Pancreas (tissue), 10 donors: ENCODE measurements around the gene SAMD11. TPM values are rescaled to one million over a fixed set of nuclear protein-coding genes. Genes with fewer than 3 reads are reported as not detected.

Experiments used
- ATAC-seq, 4 donors: fragments of 200-7000 bp; cut with Tn5 transposase; one replicate each; pipeline versions ENCODE4 v1.8.0 to v1.9.1; 2020; ENCODE audit warnings: mild to moderate bottlenecking in 4 of 4, moderate library complexity in 4 of 4
- DNase-seq, 6 donors: peaks; one replicate each; pipeline ENCODE4 v3.0.0-alpha.2; 2020
- FAIRE-seq: peaks from 2 replicates; lab custom pipeline; 2012; peaks lifted over from hg19 to GRCh38; lab: Jason Lieb, UNC
- H3K27ac ChIP-seq, 4 donors: fragments of 200-600 bp; sonication (generic); 1 replicate in 3 of 4; 2 replicates in 1 of 4; pipeline versions ENCODE4 v1.5.0 to v1.8.0; 2020
- H3K27me3 ChIP-seq, 4 donors: fragments of 200-600 bp; one replicate each; pipeline ENCODE4 v1.8.0; 2021
- H3K36me3 ChIP-seq, 3 donors: fragments of 200-600 bp; sonication (generic) in 1 of 3; one replicate each; pipeline versions ENCODE4 v1.5.0 to v1.8.0; 2020 to 2021
- H3K4me1 ChIP-seq, 3 donors: fragments of 200-600 bp; one replicate each; pipeline ENCODE4 v1.8.0; 2021
- H3K4me3 ChIP-seq, 4 donors: fragments of 200-600 bp; sonication (generic) in 2 of 4; one replicate each; pipeline versions ENCODE4 v1.5.0 to v1.8.0; 2020 to 2021
- H3K9me3 ChIP-seq, 4 donors: fragments of 200-600 bp; one replicate each; pipeline ENCODE4 v1.8.0; 2021
- CTCF ChIP-seq, 4 donors: fragments of 200-600 bp; sonication (generic) in 3 of 4; IDR thresholded peaks; one replicate each; pipeline versions ENCODE4 v1.5.0 to v1.8.0; 2021; ENCODE audit warnings: antibody characterized with exemption in 4 of 4
- WGBS, 2 donors: extraction: QIAGEN DNeasy Blood & Tissue Kit; methylation state at CpG; one replicate each; pipeline ENCODE4 v1.1.7; 2013; 5-methylcytosine and 5-hydroxymethylcytosine counted together
- intact Hi-C, 3 donors: fragments of 100-400 bp; cut with DNase I; formaldehyde crosslinking; loops; one replicate each; pipeline versions ENCODE4 v1.11.1 to v1.14.2; 2022
- polyA plus RNA-seq, 2 donors: library from polyadenylated mRNA; stranded (reverse); fragments of 200-250 nt; gene quantifications; one replicate each; pipeline ENCODE4 v1.2.3, GENCODE V29; 2013
- total RNA-seq, 6 donors: library from RNA; stranded (reverse); fragmentation: NEBNext Ultra II Directional in 4 of 6; extraction: Animal tissue kit (Norgen Biotek cat#: 25700) in 4 of 6; gene quantifications; one replicate each; pipeline versions ENCODE4 v1.2.1 to v1.2.4, GENCODE V29; 2021 to 2023
- donor health status: healthy with polysubstance abuse.
- donor health status: DM: no; HTN: no; CAD: no; lungs with moderate emphysema.
- donor health status: DM: no; HTN: no; CAD: no.
- donor health status: control.
- donor health status: control.
- donor health status: Bipolar disorder and iron deficiency.
- donor health status: DM: yes; HTN: yes; CAD: no.
- donor health status: DM: no; HTN: no; CAD: no.
- donor health status: DM: no; HTN: no; CAD: no.
- donor health status: DM: yes; HTN: yes; CAD: no.

The SAMD11 gene
- total and polyA plus RNA-seq, 8 donors = 0.19 to 23.7 (median 3.5) TPM

GRCh38 chr1:940107-941014 lies 16.6 kb downstream of the SAMD11 start:
- TF ChIP-seq CTCF (IDR thresholded peaks at IDR 0.05) = no peak
- no peaks in the 10 kb centered on the region for H3K9me3 ChIP-seq
- no peak for FAIRE-seq
- no peak overlapping the region for H3K27ac ChIP-seq
- peak; percentile 58 to 85 (median 68) for DNase-seq
- WGBS, 2 donors = 1 to 2% methylated on average over 68 to 86 of the region's 86 CpGs
- ATAC-seq = peak; percentile 17 to 50 (median 36)
- H3K4me1 ChIP-seq = peaks cover 8 to 20% (median 19%) of the 10 kb centered on the region in 3 donors
- intact Hi-C loops = no loop called here
- peaks cover 0 to 4% (median 0%) of the 10 kb centered on the region in 3 donors for H3K36me3 ChIP-seq
- H3K27me3 ChIP-seq = peaks cover 0 to 12% (median 5%) of the 10 kb centered on the region in 4 donors
- H3K4me3 ChIP-seq = peak overlapping the region in 2 of 4 donors; percentile 26 to 41

GRCh38 chr1:941015-941587 lies 17.4 kb downstream of the SAMD11 start:
- H3K27me3 ChIP-seq = peaks cover 0 to 11% (median 5%) of the 10 kb centered on the region in 4 donors
- no peak for DNase-seq
- peak overlapping the region in 2 of 4 donors; percentile 26 to 41 for H3K4me3 ChIP-seq

GRCh38 chr1:941588-942383 lies 18.1 kb downstream of the SAMD11 start:
- Histone ChIP-seq H3K27ac (peak overlapping the region in 1 of 4 donors; percentile 22), H3K36me3 (peaks cover 0 to 16% (median 0%) of the 10 kb centered on the region in 3 donors), H3K4me1 (peaks cover 8 to 19% (median 18%) of the 10 kb centered on the region in 3 donors), H3K9me3 (no peaks in the 10 kb centered on the region), H3K27me3 (peaks cover 0 to 11% (median 5%) of the 10 kb centered on the region in 4 donors), H3K4me3 (peak overlapping the region in 3 of 4 donors; percentile 15 to 41 (median 25))
- no peak for FAIRE-seq
- peak in 5 of 6 donors; percentile 46 to 82 (median 57) for DNase-seq
- peak; percentile 22 to 50 (median 47) for ATAC-seq
- 0 to 1% methylated on average over 45 to 98 of the region's 98 CpGs for WGBS, 2 donors
- intact Hi-C loops = no loop called here
- TF ChIP-seq CTCF (IDR thresholded peaks at IDR 0.05) = no peak

More at GRCh38 chr1:941015-941587, 17.4 kb downstream of the SAMD11 start:
- H3K27ac ChIP-seq = peak overlapping the region in 1 of 4 donors; percentile 2
- intact Hi-C loops = no loop called here
- no peak for TF ChIP-seq CTCF (IDR thresholded peaks at IDR 0.05)
- peaks cover 8 to 19% (median 18%) of the 10 kb centered on the region in 3 donors for H3K4me1 ChIP-seq
- FAIRE-seq (no peak), ATAC-seq (peak in 2 of 4 donors; percentile 4 to 5)
- WGBS, 2 donors = 5 to 6% methylated on average over 36 of the region's 36 CpGs
- H3K36me3 ChIP-seq = peaks cover 0 to 10% (median 0%) of the 10 kb centered on the region in 3 donors
- no peaks in the 10 kb centered on the region for H3K9me3 ChIP-seq

- intact Hi-C loops = no loop called here
- Histone ChIP-seq H3K9me3 (no peaks in the 10 kb centered on the region), H3K4me1 (peaks cover 8 to 19% (median 18%) of the 10 kb centered on the region in 3 donors), H3K27ac (peak overlapping the region in 1 of 4 donors; percentile 22), H3K4me3 (peak overlapping the region in 2 of 4 donors; percentile 25 to 41), H3K36me3 (peaks cover 0 to 20% (median 4%) of the 10 kb centered on the region in 3 donors), H3K27me3 (peaks cover 0 to 11% (median 5%) of the 10 kb centered on the region in 4 donors)
- no peak for TF ChIP-seq CTCF (IDR thresholded peaks at IDR 0.05)
- ATAC-seq (peak in 1 of 4 donors; percentile 2), DNase-seq (peak in 1 of 6 donors; percentile 39), FAIRE-seq (no peak)
- WGBS, 2 donors = 1 to 2% methylated on average over 36 to 48 of the region's 48 CpGs
Observed at GRCh38 chr1:942411-942821, 18.7 kb downstream of the SAMD11 start.
